ENCODE data around the gene AKR7A3. TPM values are rescaled to one million over a fixed set of nuclear protein-coding genes. Genes with fewer than 3 reads are reported as not detected.

AKR7A3 gene
- total RNA-seq, 1 experiment from 2014 or later = 1.5 TPM

DNA sequence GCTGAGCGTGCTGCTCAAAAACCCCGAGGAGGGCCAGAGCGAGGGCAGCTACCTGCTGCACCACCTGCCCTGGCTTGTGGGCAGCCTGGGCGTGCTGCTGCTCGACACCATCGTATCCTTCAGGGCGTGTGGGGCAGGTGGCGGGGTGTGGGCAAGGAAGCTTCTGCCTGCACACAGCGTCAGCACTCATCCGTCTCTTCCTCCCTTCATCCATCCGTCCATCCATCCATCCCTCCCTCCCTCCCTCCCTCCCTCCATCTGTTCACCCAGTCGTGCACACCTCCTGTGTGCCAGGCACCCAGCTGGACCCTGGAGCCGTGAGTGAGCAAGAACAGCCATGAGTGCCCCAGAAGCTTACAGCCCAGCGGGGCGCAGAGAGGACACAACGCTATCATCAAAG, 38.7 kb upstream of the AKR7A3 start:
- H3K9me3 Mint-ChIP-seq = no peaks in the 10 kb centered on the region
- ChIA-PET CTCF (interaction anchor here (1.2 kb wide), 1 partner anchor 15 kb away, joined by 3 read pairs; the partner anchor contains the start of gene SLC66A1), POLR2A (no interaction called here)
- H3K27ac Mint-ChIP-seq = no peak overlapping the region
- H3K27me3 Mint-ChIP-seq (ENCODE audit: low read depth) = no peaks in the 10 kb centered on the region
- H3K4me3 Mint-ChIP-seq = no peak overlapping the region
- no peak for TF ChIP-seq ZNF396 (CRISPR knock-in tag; IDR thresholded peaks at IDR 0.05; ENCODE audit: borderline replicate concordance)
- no peaks in the 10 kb centered on the region for H3K4me1 Mint-ChIP-seq
- DNase-seq (ENCODE audit: low spot score) (no peak), ATAC-seq (no peak)
- peaks cover 6% of the 10 kb centered on the region; the same call in 1 of the 2 replicates for H3K36me3 Mint-ChIP-seq

DNA sequence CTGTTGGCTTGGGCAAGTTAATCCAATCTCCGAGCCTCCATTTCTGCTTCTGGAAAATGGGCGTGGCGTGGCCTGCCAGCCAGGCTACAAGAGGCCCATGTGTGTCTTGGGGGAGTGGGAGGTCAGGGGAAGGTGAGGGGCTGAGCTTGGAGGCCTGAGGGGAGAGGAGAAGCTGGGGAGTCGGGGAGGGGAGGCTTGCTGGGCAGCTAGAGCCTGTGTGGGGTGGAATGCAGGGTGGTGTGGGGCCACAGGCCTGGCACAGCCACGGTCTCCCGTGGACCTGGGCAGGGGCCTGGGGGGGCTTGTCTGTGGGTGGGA, 38.1 kb upstream of the AKR7A3 start:
- ChIA-PET CTCF (interaction anchor here (1.2 kb wide), 1 partner anchor 14 kb away, joined by 3 read pairs; the partner anchor contains the start of gene SLC66A1), POLR2A (no interaction called here)
- Mint-ChIP-seq H3K9me3 (no peaks in the 10 kb centered on the region), H3K27ac (no peak overlapping the region), H3K4me1 (no peaks in the 10 kb centered on the region), H3K4me3 (no peak overlapping the region), H3K27me3 (ENCODE audit: low read depth) (no peaks in the 10 kb centered on the region), H3K36me3 (peaks cover 6% of the 10 kb centered on the region; the same call in 1 of the 2 replicates)
- no peak for DNase-seq (ENCODE audit: low spot score)
- no peak for ATAC-seq
- no peak for TF ChIP-seq SMAD3 (CRISPR knock-in tag; IDR thresholded peaks at IDR 0.05; ENCODE audit: borderline replicate concordance)
- no peak for TF ChIP-seq TCF7 (CRISPR knock-in tag; IDR thresholded peaks at IDR 0.05; ENCODE audit: low read depth)
- TF ChIP-seq OVOL2 (CRISPR knock-in tag; IDR thresholded peaks at IDR 0.05; ENCODE audit: borderline replicate concordance) = no peak
- no peak for TF ChIP-seq KAT7 (CRISPR knock-in tag; IDR thresholded peaks at IDR 0.05; ENCODE audit: borderline replicate concordance)
- TF ChIP-seq, protein P1, sequence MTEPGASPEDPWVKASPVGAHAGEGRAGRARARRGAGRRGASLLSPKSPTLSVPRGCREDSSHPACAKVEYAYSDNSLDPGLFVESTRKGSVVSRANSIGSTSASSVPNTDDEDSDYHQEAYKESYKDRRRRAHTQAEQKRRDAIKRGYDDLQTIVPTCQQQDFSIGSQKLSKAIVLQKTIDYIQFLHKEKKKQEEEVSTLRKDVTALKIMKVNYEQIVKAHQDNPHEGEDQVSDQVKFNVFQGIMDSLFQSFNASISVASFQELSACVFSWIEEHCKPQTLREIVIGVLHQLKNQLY (CRISPR knock-in tag; IDR thresholded peaks at IDR 0.05) = no peak
- TF ChIP-seq, protein P2, sequence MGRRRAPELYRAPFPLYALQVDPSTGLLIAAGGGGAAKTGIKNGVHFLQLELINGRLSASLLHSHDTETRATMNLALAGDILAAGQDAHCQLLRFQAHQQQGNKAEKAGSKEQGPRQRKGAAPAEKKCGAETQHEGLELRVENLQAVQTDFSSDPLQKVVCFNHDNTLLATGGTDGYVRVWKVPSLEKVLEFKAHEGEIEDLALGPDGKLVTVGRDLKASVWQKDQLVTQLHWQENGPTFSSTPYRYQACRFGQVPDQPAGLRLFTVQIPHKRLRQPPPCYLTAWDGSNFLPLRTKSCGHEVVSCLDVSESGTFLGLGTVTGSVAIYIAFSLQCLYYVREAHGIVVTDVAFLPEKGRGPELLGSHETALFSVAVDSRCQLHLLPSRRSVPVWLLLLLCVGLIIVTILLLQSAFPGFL (CRISPR knock-in tag; IDR thresholded peaks at IDR 0.05; ENCODE audit: borderline replicate concordance) = no peak
- TF ChIP-seq GTF2I (CRISPR knock-in tag; conservative IDR thresholded peaks at IDR 0.05) = no peak
- no peak for TF ChIP-seq PRRX2 (CRISPR knock-in tag; IDR thresholded peaks at IDR 0.05)

DNA sequence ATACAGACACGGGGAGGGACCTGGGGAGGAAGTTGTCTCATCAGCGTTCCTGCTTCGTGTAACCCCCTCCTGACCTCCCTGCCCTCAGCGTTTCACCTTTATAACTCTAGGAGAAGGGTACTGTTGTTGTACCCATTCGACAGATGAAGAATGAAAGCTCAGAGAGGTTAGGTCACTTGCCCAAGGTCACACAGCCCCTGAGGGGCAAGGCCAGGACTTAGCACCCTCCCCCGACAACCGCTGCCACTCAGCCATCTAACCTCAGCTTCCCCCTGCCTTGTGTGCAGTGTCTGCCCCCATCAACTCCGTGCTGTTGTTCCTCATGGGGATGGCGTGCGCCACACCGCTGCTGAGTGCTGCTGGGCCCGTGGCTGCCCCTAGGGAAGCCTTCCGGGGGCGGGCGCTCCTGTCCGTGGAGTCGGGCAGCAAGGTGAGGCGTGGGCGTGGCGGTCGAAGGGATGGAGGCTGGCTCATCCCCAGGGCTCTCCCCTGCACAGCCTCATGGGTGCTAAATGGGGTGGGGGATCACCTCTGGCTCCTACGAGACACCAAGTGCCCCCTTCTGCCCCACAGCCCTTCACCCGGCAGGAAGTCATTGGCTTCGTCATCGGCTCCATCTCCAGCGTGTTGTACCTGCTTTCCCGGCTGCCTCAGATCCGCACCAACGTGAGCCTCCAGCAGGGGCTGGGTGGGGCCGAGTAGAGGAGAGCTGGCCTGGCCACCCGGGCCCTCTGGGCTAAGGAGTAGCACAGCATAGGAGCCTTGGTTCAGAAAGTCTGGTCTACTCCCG, 37.6 kb upstream of the AKR7A3 start:
- no peaks in the 10 kb centered on the region for H3K9me3 Mint-ChIP-seq
- ChIA-PET CTCF (interaction anchor here (1.2 kb wide), 1 partner anchor 13 kb away, joined by 3 read pairs; the partner anchor contains the start of gene SLC66A1), POLR2A (no interaction called here)
- H3K4me1 Mint-ChIP-seq = no peaks in the 10 kb centered on the region
- H3K4me3 Mint-ChIP-seq = no peak overlapping the region
- H3K27ac Mint-ChIP-seq = no peak overlapping the region
- H3K36me3 Mint-ChIP-seq = peaks cover 7% of the 10 kb centered on the region
- ATAC-seq (peak; percentile 67), DNase-seq (ENCODE audit: low spot score) (no peak)
- H3K27me3 Mint-ChIP-seq (ENCODE audit: low read depth) = no peaks in the 10 kb centered on the region
- TF ChIP-seq EMX1 (CRISPR knock-in tag; IDR thresholded peaks at IDR 0.05) (no peak), ELF4 (CRISPR knock-in tag; IDR thresholded peaks at IDR 0.05; ENCODE audit: low read depth) (no peak), SP1 (CRISPR knock-in tag; conservative IDR thresholded peaks at IDR 0.05) (no peak), FOXP4 (CRISPR knock-in tag; IDR thresholded peaks at IDR 0.05) (no peak), MAX (CRISPR knock-in tag; IDR thresholded peaks at IDR 0.05) (no peak), E2F4 (CRISPR knock-in tag; IDR thresholded peaks at IDR 0.05; ENCODE audit: borderline replicate concordance, low read depth) (no peak), HMGXB4 (CRISPR knock-in tag; IDR thresholded peaks at IDR 0.05) (no peak), ZNF416 (CRISPR knock-in tag; IDR thresholded peaks at IDR 0.05) (no peak), CDX4 (CRISPR knock-in tag; IDR thresholded peaks at IDR 0.05; ENCODE audit: borderline replicate concordance) (no peak), TEAD1 (CRISPR knock-in tag; IDR thresholded peaks at IDR 0.05) (no peak), FOXK1 (CRISPR knock-in tag; IDR thresholded peaks at IDR 0.05) (no peak), ERG (CRISPR knock-in tag; IDR thresholded peaks at IDR 0.05) (no peak), NR1H2 (CRISPR knock-in tag; IDR thresholded peaks at IDR 0.05) (no peak), GTF2I (CRISPR knock-in tag; conservative IDR thresholded peaks at IDR 0.05) (no peak)
